HEK293 (cell line): ENCODE measurements around the gene PTMA.

Source experiments
- CTCF ChIA-PET: fragments of 350-600 bp; formaldehyde crosslinking; extraction: SDS; loops from one replicate; lab custom pipeline; 2021; ENCODE audit warnings: antibody characterized with exemption; lab: Yijun Ruan, JAX
- POLR2A ChIA-PET: fragments of 300-600 bp; formaldehyde crosslinking; extraction: SDS; loops from one replicate; lab custom pipeline; 2020; ENCODE audit warnings: antibody characterized with exemption, inconsistent platforms; lab: Yijun Ruan, JAX
- H3K27ac ChIP-seq: fragments of 200-500 bp; sonication (Bioruptor generic); 2 replicates; pipeline ENCODE4 v1.5.1; 2014; ENCODE audit warnings: low read depth, low read length, control low read depth, inconsistent platforms; ENCODE audit errors: extremely low read depth
- H3K36me3 ChIP-seq, 2 experiments: fragments of 200-500 bp in 1 of 2; sonication (Bioruptor generic) in 1 of 2; 1 replicate in 1 of 2; 2 replicates in 1 of 2; pipeline ENCODE4 v1.5.1; 2014 to 2017; ENCODE audit warnings: inconsistent platforms in 2 of 2, low read length in 2 of 2; ENCODE audit not compliant: control insufficient read depth in 2 of 2, insufficient read depth in 1 of 2
- H3K4me1 ChIP-seq: fragments of 200-500 bp; sonication (Bioruptor generic); 2 replicates; pipeline ENCODE4 v1.5.1; 2014; ENCODE audit warnings: mild to moderate bottlenecking, low read length, inconsistent platforms; ENCODE audit not compliant: control insufficient read depth, insufficient read depth
- H3K4me3 ChIP-seq: 2 replicates; pipeline ENCODE4 v1.5.1; 2011; ENCODE audit warnings: low read depth, mild to moderate bottlenecking, control low read depth, low read length, moderate library complexity
- H3K9me3 ChIP-seq: fragments of 200-500 bp; sonication (Bioruptor generic); 2 replicates; pipeline ENCODE4 v1.5.1; 2014; ENCODE audit warnings: low read depth, low read length, inconsistent platforms; ENCODE audit not compliant: control insufficient read depth, insufficient read depth
- GLIS1 ChIP-seq: fragments of 450-650 bp; formaldehyde crosslinking; IDR thresholded peaks from 2 replicates; pipeline ENCODE4 v1.5.1; 2016; ENCODE audit warnings: missing biosample characterization, missing genetic modification characterization
- GLIS2 ChIP-seq: fragments of 450-650 bp; formaldehyde crosslinking; IDR thresholded peaks from 2 replicates; pipeline ENCODE4 v1.5.1; 2016; ENCODE audit warnings: missing biosample characterization, missing genetic modification characterization
- KLF8 ChIP-seq: fragments of 450-650 bp; formaldehyde crosslinking; IDR thresholded peaks from 2 replicates; pipeline ENCODE4 v1.5.1; 2016; ENCODE audit warnings: missing biosample characterization, missing genetic modification characterization
- RBAK ChIP-seq: fragments of 450-650 bp; formaldehyde crosslinking; IDR thresholded peaks from 2 replicates; pipeline ENCODE4 v1.5.1; 2016; ENCODE audit warnings: missing biosample characterization, missing genetic modification characterization
- REPIN1 ChIP-seq: fragments of 450-650 bp; formaldehyde crosslinking; IDR thresholded peaks from 2 replicates; pipeline ENCODE4 v1.5.1; 2017; ENCODE audit warnings: missing biosample characterization, missing genetic modification characterization, low read depth
- SP2 ChIP-seq: fragments of 450-650 bp; formaldehyde crosslinking; IDR thresholded peaks from 2 replicates; pipeline ENCODE4 v1.5.1; 2016; ENCODE audit warnings: missing biosample characterization, missing genetic modification characterization
- SP7 ChIP-seq: fragments of 450-650 bp; formaldehyde crosslinking; IDR thresholded peaks from 2 replicates; pipeline ENCODE4 v1.5.1; 2016; ENCODE audit warnings: missing biosample characterization, missing genetic modification characterization
- ZBTB21 ChIP-seq: fragments of 450-650 bp; formaldehyde crosslinking; IDR thresholded peaks from 2 replicates; pipeline ENCODE4 v1.5.1; 2017; ENCODE audit warnings: missing biosample characterization, missing genetic modification characterization
- ZNF121 ChIP-seq: fragments of 450-650 bp; formaldehyde crosslinking; IDR thresholded peaks from 2 replicates; pipeline ENCODE4 v1.5.1; 2016; ENCODE audit warnings: missing biosample characterization, missing genetic modification characterization
- ZNF19 ChIP-seq: fragments of 450-650 bp; formaldehyde crosslinking; IDR thresholded peaks from 2 replicates; pipeline ENCODE4; 2016; ENCODE audit warnings: missing biosample characterization, missing genetic modification characterization, low read depth
- ZNF2 ChIP-seq: fragments of 450-650 bp; formaldehyde crosslinking; IDR thresholded peaks from 2 replicates; pipeline ENCODE4 v1.5.1; 2016; ENCODE audit warnings: missing biosample characterization, missing genetic modification characterization
- ZNF248 ChIP-seq: fragments of 450-650 bp; formaldehyde crosslinking; IDR thresholded peaks from 2 replicates; pipeline ENCODE4 v1.5.1; 2017; ENCODE audit warnings: missing biosample characterization, missing genetic modification characterization
- ZNF302 ChIP-seq: fragments of 450-650 bp; formaldehyde crosslinking; IDR thresholded peaks from 2 replicates; pipeline ENCODE4 v1.5.1; 2016; ENCODE audit warnings: missing biosample characterization, missing genetic modification characterization, low read depth
- ZNF394 ChIP-seq: fragments of 450-650 bp; formaldehyde crosslinking; IDR thresholded peaks from 2 replicates; pipeline ENCODE4 v1.5.1; 2016; ENCODE audit warnings: missing biosample characterization, missing genetic modification characterization, mild to moderate bottlenecking, moderate library complexity, borderline replicate concordance
- ZNF416 ChIP-seq: fragments of 450-650 bp; formaldehyde crosslinking; IDR thresholded peaks from 2 replicates; pipeline ENCODE4 v1.5.1; 2016; ENCODE audit warnings: missing biosample characterization, missing genetic modification characterization
- ZNF449 ChIP-seq: fragments of 450-650 bp; formaldehyde crosslinking; IDR thresholded peaks from 2 replicates; pipeline ENCODE4 v1.5.1; 2017; ENCODE audit warnings: missing biosample characterization, mild to moderate bottlenecking, missing genetic modification characterization, moderate library complexity
- ZNF544 ChIP-seq: fragments of 450-650 bp; formaldehyde crosslinking; IDR thresholded peaks from 2 replicates; pipeline ENCODE4 v1.5.0; 2017; ENCODE audit warnings: missing biosample characterization, missing genetic modification characterization
- ZNF549 ChIP-seq: fragments of 450-650 bp; IDR thresholded peaks from 2 replicates; pipeline ENCODE4 v1.5.1; 2018; ENCODE audit warnings: missing biosample characterization, missing genetic modification characterization, mild to moderate bottlenecking, inconsistent platforms, moderate library complexity
- ZNF629 ChIP-seq: fragments of 450-650 bp; formaldehyde crosslinking; IDR thresholded peaks from 2 replicates; pipeline ENCODE4 v1.5.1; 2017; ENCODE audit warnings: missing biosample characterization, missing genetic modification characterization
- TF ChIP-seq, protein P1 (sequence below): fragments of 450-650 bp; formaldehyde crosslinking; IDR thresholded peaks from 2 replicates; pipeline ENCODE4 v1.5.1; 2016; ENCODE audit warnings: missing biosample characterization, missing genetic modification characterization, borderline replicate concordance
- TF ChIP-seq, protein P2 (sequence below): fragments of 450-650 bp; formaldehyde crosslinking; IDR thresholded peaks from 2 replicates; pipeline ENCODE4 v1.5.1; 2016; ENCODE audit warnings: missing biosample characterization, missing genetic modification characterization
- TF ChIP-seq, protein P3 (sequence below): fragments of 450-650 bp; formaldehyde crosslinking; IDR thresholded peaks from 2 replicates; pipeline ENCODE4 v1.5.0; 2017; ENCODE audit warnings: missing biosample characterization, missing genetic modification characterization, borderline replicate concordance

PTMA gene, protein sequence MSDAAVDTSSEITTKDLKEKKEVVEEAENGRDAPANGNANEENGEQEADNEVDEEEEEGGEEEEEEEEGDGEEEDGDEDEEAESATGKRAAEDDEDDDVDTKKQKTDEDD

GRCh38 chr2:231707927-231708772 is at the start of gene PTMA:
TSS of gene PTMA (plus strand) at chr2:231708525. CDS start at chr2:231708707, 182 bp downstream.
- Histone ChIP-seq H3K27ac (peak within 1 kb of the TSS; percentile 98), H3K4me3 (peak within 1 kb of the TSS; percentile 94), H3K36me3 (peaks cover 6 to 36% of the 10 kb centered on the region in 2 experiments; a peak in 2 of 3 replicates), H3K4me1 (peaks cover 8% of the 10 kb centered on the region), H3K9me3 (no peaks in the 10 kb centered on the region)
- CTCF ChIA-PET = interaction anchor here (0.7 kb wide), 1 partner anchor 16 kb away, joined by 3 read pairs; no protein-coding TSS in a partner anchor
- POLR2A ChIA-PET = interaction anchor here (0.6 to 4.4 kb wide), 24 partner anchors 9 to 1751 kb away, joined by 3 to 41 read pairs (median 6); partner anchors contain the start of genes COPS7B, DIS3L2, NCL and PDE6D
- TF ChIP-seq GLIS1 (tag by site-specific recombination) (peak; percentile 52; the same call in 1 of the 2 replicates), ZNF416 (tag by site-specific recombination) (no peak), ZNF629 (tag by site-specific recombination) (peak; percentile 90), ZNF544 (tag by site-specific recombination) (no peak), KLF8 (peak; percentile 65; the same call in 1 of the 2 replicates), ZNF394 (tag by site-specific recombination) (0 out of 2 replicates have a peak, but pooled peaks have one; percentile 45), ZNF248 (no peak), SP2 (peak; percentile 81), REPIN1 (tag by site-specific recombination) (no peak), ZNF549 (tag by site-specific recombination) (no peak), ZNF449 (tag by site-specific recombination) (peak; percentile 52; the same call in 1 of the 2 replicates), SP7 (tag by site-specific recombination) (peak; percentile 45), RBAK (tag by site-specific recombination) (no peak), ZNF2 (0 out of 2 replicates have a peak, but pooled peaks have one; percentile 50), ZNF302 (tag by site-specific recombination) (no peak), ZNF19 (no peak), GLIS2 (peak; percentile 85), ZNF121 (peak; percentile 22; the same call in 1 of the 2 replicates), ZBTB21 (tag by site-specific recombination) (peak; percentile 69)
- TF ChIP-seq, protein P1, sequence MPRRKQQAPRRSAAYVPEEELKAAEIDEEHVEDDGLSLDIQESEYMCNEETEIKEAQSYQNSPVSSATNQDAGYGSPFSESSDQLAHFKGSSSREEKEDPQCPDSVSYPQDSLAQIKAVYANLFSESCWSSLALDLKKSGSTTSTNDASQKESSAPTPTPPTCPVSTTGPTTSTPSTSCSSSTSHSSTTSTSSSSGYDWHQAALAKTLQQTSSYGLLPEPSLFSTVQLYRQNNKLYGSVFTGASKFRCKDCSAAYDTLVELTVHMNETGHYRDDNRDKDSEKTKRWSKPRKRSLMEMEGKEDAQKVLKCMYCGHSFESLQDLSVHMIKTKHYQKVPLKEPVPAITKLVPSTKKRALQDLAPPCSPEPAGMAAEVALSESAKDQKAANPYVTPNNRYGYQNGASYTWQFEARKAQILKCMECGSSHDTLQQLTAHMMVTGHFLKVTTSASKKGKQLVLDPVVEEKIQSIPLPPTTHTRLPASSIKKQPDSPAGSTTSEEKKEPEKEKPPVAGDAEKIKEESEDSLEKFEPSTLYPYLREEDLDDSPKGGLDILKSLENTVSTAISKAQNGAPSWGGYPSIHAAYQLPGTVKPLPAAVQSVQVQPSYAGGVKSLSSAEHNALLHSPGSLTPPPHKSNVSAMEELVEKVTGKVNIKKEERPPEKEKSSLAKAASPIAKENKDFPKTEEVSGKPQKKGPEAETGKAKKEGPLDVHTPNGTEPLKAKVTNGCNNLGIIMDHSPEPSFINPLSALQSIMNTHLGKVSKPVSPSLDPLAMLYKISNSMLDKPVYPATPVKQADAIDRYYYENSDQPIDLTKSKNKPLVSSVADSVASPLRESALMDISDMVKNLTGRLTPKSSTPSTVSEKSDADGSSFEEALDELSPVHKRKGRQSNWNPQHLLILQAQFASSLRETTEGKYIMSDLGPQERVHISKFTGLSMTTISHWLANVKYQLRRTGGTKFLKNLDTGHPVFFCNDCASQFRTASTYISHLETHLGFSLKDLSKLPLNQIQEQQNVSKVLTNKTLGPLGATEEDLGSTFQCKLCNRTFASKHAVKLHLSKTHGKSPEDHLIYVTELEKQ = peak; percentile 38; the same call in 1 of the 2 replicates
- TF ChIP-seq, protein P2, sequence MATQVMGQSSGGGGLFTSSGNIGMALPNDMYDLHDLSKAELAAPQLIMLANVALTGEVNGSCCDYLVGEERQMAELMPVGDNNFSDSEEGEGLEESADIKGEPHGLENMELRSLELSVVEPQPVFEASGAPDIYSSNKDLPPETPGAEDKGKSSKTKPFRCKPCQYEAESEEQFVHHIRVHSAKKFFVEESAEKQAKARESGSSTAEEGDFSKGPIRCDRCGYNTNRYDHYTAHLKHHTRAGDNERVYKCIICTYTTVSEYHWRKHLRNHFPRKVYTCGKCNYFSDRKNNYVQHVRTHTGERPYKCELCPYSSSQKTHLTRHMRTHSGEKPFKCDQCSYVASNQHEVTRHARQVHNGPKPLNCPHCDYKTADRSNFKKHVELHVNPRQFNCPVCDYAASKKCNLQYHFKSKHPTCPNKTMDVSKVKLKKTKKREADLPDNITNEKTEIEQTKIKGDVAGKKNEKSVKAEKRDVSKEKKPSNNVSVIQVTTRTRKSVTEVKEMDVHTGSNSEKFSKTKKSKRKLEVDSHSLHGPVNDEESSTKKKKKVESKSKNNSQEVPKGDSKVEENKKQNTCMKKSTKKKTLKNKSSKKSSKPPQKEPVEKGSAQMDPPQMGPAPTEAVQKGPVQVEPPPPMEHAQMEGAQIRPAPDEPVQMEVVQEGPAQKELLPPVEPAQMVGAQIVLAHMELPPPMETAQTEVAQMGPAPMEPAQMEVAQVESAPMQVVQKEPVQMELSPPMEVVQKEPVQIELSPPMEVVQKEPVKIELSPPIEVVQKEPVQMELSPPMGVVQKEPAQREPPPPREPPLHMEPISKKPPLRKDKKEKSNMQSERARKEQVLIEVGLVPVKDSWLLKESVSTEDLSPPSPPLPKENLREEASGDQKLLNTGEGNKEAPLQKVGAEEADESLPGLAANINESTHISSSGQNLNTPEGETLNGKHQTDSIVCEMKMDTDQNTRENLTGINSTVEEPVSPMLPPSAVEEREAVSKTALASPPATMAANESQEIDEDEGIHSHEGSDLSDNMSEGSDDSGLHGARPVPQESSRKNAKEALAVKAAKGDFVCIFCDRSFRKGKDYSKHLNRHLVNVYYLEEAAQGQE = no peak
- TF ChIP-seq, protein P3, sequence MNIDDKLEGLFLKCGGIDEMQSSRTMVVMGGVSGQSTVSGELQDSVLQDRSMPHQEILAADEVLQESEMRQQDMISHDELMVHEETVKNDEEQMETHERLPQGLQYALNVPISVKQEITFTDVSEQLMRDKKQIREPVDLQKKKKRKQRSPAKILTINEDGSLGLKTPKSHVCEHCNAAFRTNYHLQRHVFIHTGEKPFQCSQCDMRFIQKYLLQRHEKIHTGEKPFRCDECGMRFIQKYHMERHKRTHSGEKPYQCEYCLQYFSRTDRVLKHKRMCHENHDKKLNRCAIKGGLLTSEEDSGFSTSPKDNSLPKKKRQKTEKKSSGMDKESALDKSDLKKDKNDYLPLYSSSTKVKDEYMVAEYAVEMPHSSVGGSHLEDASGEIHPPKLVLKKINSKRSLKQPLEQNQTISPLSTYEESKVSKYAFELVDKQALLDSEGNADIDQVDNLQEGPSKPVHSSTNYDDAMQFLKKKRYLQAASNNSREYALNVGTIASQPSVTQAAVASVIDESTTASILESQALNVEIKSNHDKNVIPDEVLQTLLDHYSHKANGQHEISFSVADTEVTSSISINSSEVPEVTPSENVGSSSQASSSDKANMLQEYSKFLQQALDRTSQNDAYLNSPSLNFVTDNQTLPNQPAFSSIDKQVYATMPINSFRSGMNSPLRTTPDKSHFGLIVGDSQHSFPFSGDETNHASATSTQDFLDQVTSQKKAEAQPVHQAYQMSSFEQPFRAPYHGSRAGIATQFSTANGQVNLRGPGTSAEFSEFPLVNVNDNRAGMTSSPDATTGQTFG (tag by site-specific recombination) = no peak
